Peyer's patch (tissue), 4 donors: Measurements from ENCODE around the gene ELAVL1.

Source experiments
- CTCF ChIP-seq, 6 experiments: fragments of 450-650 bp in 4 of 6; fragments of 200-600 bp in 2 of 6; sonication (generic) in 1 of 6; IDR thresholded peaks; one replicate each; pipeline ENCODE4 v1.5.1; 2017 to 2019; ENCODE audit warnings: antibody characterized with exemption in 6 of 6, mild to moderate bottlenecking in 3 of 6, moderate library complexity in 1 of 6
- POLR2A ChIP-seq, 2 donors: fragments of 450-650 bp; IDR thresholded peaks; one replicate each; pipeline ENCODE4 v1.5.1; 2017; ENCODE audit warnings: antibody characterized with exemption in 2 of 2, mild to moderate bottlenecking in 2 of 2, moderate library complexity in 2 of 2

GRCh38 chr19:7980168-7980567 lies 25.3 kb downstream of the ELAVL1 start:
- TF ChIP-seq CTCF (IDR thresholded peaks at IDR 0.05) (no peak), POLR2A (IDR thresholded peaks at IDR 0.05) (no peak)
